Endothelial cell of umbilical vein (primary cell): Measurements from ENCODE around the gene STX4. TPM values are rescaled to one million over a fixed set of nuclear protein-coding genes. Genes with fewer than 3 reads are reported as not detected.
A peak's percentile ranks its signal among the peaks of the same experiment; 100 is the strongest.

Source experiments
- BruUV-seq: library from RNA; stranded (reverse); fragments of 400-500 nt; replicated peaks from 2 replicates; lab custom pipeline; 2021; lab: Mats Ljungman, UMichigan
- CTCF ChIA-PET: fragments of 300-600, 350-600 bp; sonication (Branson Sonifier 250); formaldehyde crosslinking; loops from one replicate; lab custom pipeline; 2021; ENCODE audit warnings: antibody characterized with exemption, inconsistent platforms; lab: Charles Lee
- POLR2A ChIA-PET: fragments of 300-600, 350-600 bp; sonication (Branson Sonifier 250); formaldehyde crosslinking; loops from one replicate; lab custom pipeline; 2021; ENCODE audit warnings: antibody characterized with exemption, inconsistent platforms; lab: Charles Lee
- DNase-seq: peaks from one replicate; pipeline ENCODE4 v3.0.0-alpha.2; 2011; ENCODE audit warnings: low read depth, low spot score
- FAIRE-seq: peaks from 2 replicates; lab custom pipeline; 2011; peaks lifted over from hg19 to GRCh38; lab: Jason Lieb, UNC
- H2AFZ ChIP-seq: 2 replicates; pipeline ENCODE4 v1.6.0; 2012; ENCODE audit warnings: low read depth, low read length, control low read depth, inconsistent platforms
- H3K27ac ChIP-seq: 2 replicates; pipeline ENCODE4 v1.5.1; 2011; ENCODE audit warnings: low read depth, mild to moderate bottlenecking, control low read depth, low read length, moderate library complexity; ENCODE audit not compliant: insufficient read depth
- H3K27me3 ChIP-seq, 2 experiments: 2 replicates each; pipeline versions ENCODE4 v1.6.0 to v1.6.1; 2011; ENCODE audit warnings: low read length in 2 of 2, mixed read lengths in 1 of 2; ENCODE audit not compliant: control insufficient read depth in 2 of 2, insufficient read depth in 2 of 2
- H3K36me3 ChIP-seq, 2 experiments: 2 replicates in 1 of 2; 3 replicates in 1 of 2; pipeline ENCODE4 v1.5.1; 2011; ENCODE audit warnings: low read length in 2 of 2, mild to moderate bottlenecking in 1 of 2, moderate library complexity in 1 of 2; ENCODE audit not compliant: control insufficient read depth in 2 of 2, insufficient read depth in 2 of 2; ENCODE audit errors: extremely low read depth in 1 of 2
- H3K4me1 ChIP-seq: 3 replicates; pipeline ENCODE4 v1.5.1; 2011; ENCODE audit warnings: mild to moderate bottlenecking, low read length; ENCODE audit not compliant: control insufficient read depth, insufficient read depth; ENCODE audit errors: extremely low read depth
- H3K4me2 ChIP-seq: 2 replicates; pipeline ENCODE4 v1.6.1; 2011; ENCODE audit warnings: low read length, control low read depth, mixed read lengths; ENCODE audit not compliant: insufficient read depth
- H3K4me3 ChIP-seq, 3 experiments: fragments of 200-600 bp in 1 of 3; sonication (generic), shearing (Covaris generic) in 1 of 3; replicated peaks in 1 of 3; 2 replicates each; pipeline ENCODE4 v1.5.1; 2011 to 2016; ENCODE audit warnings: control low read depth in 3 of 3, low read length in 3 of 3, mild to moderate bottlenecking in 2 of 3, inconsistent platforms in 1 of 3, low read depth in 1 of 3, moderate library complexity in 1 of 3; ENCODE audit not compliant: insufficient read depth in 1 of 3
- H3K79me2 ChIP-seq: 2 replicates; pipeline ENCODE4 v1.6.0; 2012; ENCODE audit warnings: low read length, inconsistent platforms; ENCODE audit not compliant: control insufficient read depth, insufficient read depth
- H3K9ac ChIP-seq: replicated peaks from 2 replicates; pipeline ENCODE3; 2011; ENCODE audit warnings: low read length, control low read depth; ENCODE audit not compliant: insufficient read depth; ENCODE audit errors: extremely low read depth
- H3K9me1 ChIP-seq: replicated peaks from 3 replicates; pipeline ENCODE4 v1.6.0; 2011; ENCODE audit warnings: mild to moderate bottlenecking, low read length; ENCODE audit not compliant: control insufficient read depth, insufficient read depth; ENCODE audit errors: extremely low read depth
- H3K9me3 ChIP-seq: replicated peaks from 2 replicates; pipeline ENCODE4 v1.5.1; 2012; ENCODE audit warnings: low read length, inconsistent platforms; ENCODE audit not compliant: control insufficient read depth, insufficient read depth
- H4K20me1 ChIP-seq: replicated peaks from 2 replicates; pipeline ENCODE3; 2011; ENCODE audit warnings: mild to moderate bottlenecking, low read length; ENCODE audit not compliant: control insufficient read depth, insufficient read depth; ENCODE audit errors: extremely low read depth
- CTCF ChIP-seq, 2 donors: IDR thresholded peaks; 1 replicate in 1 of 2; 2 replicates in 1 of 2; pipeline ENCODE4 v1.5.1; 2011; ENCODE audit warnings: low read length in 2 of 2, mild to moderate bottlenecking in 2 of 2, moderate library complexity in 2 of 2, control low read depth in 1 of 2, inconsistent platforms in 1 of 2, low read depth in 1 of 2; ENCODE audit not compliant: insufficient read depth in 1 of 2; ENCODE audit errors: extremely low read depth in 1 of 2
- EZH2 ChIP-seq: IDR thresholded peaks from 2 replicates; pipeline ENCODE4 v1.6.1; 2012; ENCODE audit warnings: borderline replicate concordance, low read depth, mild to moderate bottlenecking, moderate library complexity, low read length, inconsistent platforms; ENCODE audit not compliant: severe bottlenecking
- FOS ChIP-seq: IDR thresholded peaks from 2 replicates; pipeline ENCODE4 v1.6.1; 2011; ENCODE audit warnings: mild to moderate bottlenecking, low read length, moderate library complexity, borderline replicate concordance; ENCODE audit not compliant: insufficient read depth
- GATA2 ChIP-seq: IDR thresholded peaks from 2 replicates; pipeline ENCODE4 v1.7.0; 2011; ENCODE audit warnings: low read depth, mild to moderate bottlenecking, moderate library complexity, mixed read lengths, low read length; ENCODE audit not compliant: insufficient read length, insufficient read depth
- JUN ChIP-seq: IDR thresholded peaks from 2 replicates; pipeline ENCODE4 v1.6.1; 2011; ENCODE audit warnings: borderline replicate concordance, low read depth; ENCODE audit not compliant: insufficient read length, insufficient read depth
- MAX ChIP-seq: IDR thresholded peaks from 2 replicates; pipeline ENCODE4 v1.6.1; 2011; ENCODE audit not compliant: insufficient read depth, insufficient read length
- MYC ChIP-seq: IDR thresholded peaks from one replicate; pipeline ENCODE4 v1.6.1; 2011; ENCODE audit warnings: mild to moderate bottlenecking, low read depth, low read length
- POLR2A ChIP-seq: IDR thresholded peaks from 2 replicates; pipeline ENCODE4 v1.6.1; 2012; ENCODE audit warnings: low read depth, mild to moderate bottlenecking, control low read depth, low read length
- POLR2AphosphoS5 ChIP-seq: IDR thresholded peaks from 2 replicates; pipeline ENCODE4 v1.6.1; 2012; ENCODE audit warnings: low read depth, mild to moderate bottlenecking, control low read depth, low read length, moderate library complexity; ENCODE audit not compliant: insufficient read depth
- dilution Hi-C: fragments of 300-500 bp; cut with MboI; formaldehyde crosslinking; loops from one replicate; pipeline ENCODE4 v1.15.0; 2019; ENCODE audit warnings: low sequenced_read_pairs; ENCODE audit not compliant: extremely low pct_ligation_motif_present
- intact Hi-C: fragments of 100-400 bp; cut with micrococcal nuclease; formaldehyde crosslinking; loops from one replicate; pipeline ENCODE4 v1.10.0; 2022
- polyA plus RNA-seq, 4 experiments: library from polyadenylated mRNA; depleted of rRNA in 3 of 4; stranded (reverse) in 3 of 4; unstranded in 1 of 4; fragments of >200 nt; gene quantifications; 2 replicates each; pipeline versions ENCODE4 v1.2.1 to v1.2.3, GENCODE V29; 2011 to 2012; ENCODE audit warnings: missing spikeins in 1 of 4
- total RNA-seq: library from RNA; stranded (reverse); gene quantifications from 2 replicates; pipeline ENCODE4 v1.2.3, GENCODE V29; 2021

Gene STX4
- total and polyA plus RNA-seq, 2 donors (not counting 3 experiments of a cell fraction or from before 2014, with no cell fraction given), result 49.5 to 65.2 TPM

- Histone ChIP-seq H4K20me1 (no peaks in the 10 kb centered on the region), H3K9ac (no peak overlapping the region), H3K4me3 (peak overlapping the region in 1 of 3 experiments; percentile 19), H3K36me3 (peaks cover 4 to 9% of the 10 kb centered on the region in 2 experiments), H3K4me2 (no peak overlapping the region), H3K27ac (no peak overlapping the region), H3K9me1 (no peaks in the 10 kb centered on the region), H3K27me3 (no peaks in the 10 kb centered on the region), H3K4me1 (no peaks in the 10 kb centered on the region), H3K9me3 (no peaks in the 10 kb centered on the region), H3K79me2 (no peaks in the 10 kb centered on the region), H2AFZ (peak overlapping the region; percentile 43)
- TF ChIP-seq MAX (no peak), CTCF (IDR thresholded peaks at IDR 0.05; ENCODE audit: extremely low read depth in 1 of 2, insufficient read depth in 1 of 2, low read depth in 1 of 2, low read length in 2 of 2) (no peak), MYC (no peak), EZH2 (no peak), FOS (no peak), POLR2A (no peak), JUN (no peak), GATA2 (no peak), POLR2AphosphoS5 (no peak)
- dilution Hi-C loops, result no loop called here
- FAIRE-seq, result no peak
- DNase-seq, result no peak
- BruUV-seq, result no TSS peak
- POLR2A ChIA-PET, result interaction anchor here (1.2 kb wide), 1 partner anchor 194 kb away, joined by 4 read pairs; the partner anchor contains the start of gene FUS
- intact Hi-C loops, result loop anchor here (1.0 to 10.0 kb wide), 7 partner anchors 89 to 883 kb away; partner anchors contain the start of genes ZNF646 and ZNF668
- CTCF ChIA-PET, result interaction anchor here (0.8 to 5.0 kb wide), 27 partner anchors 9 to 883 kb away, joined by 3 to 66 read pairs (median 5); partner anchors contain the start of genes KAT8, STX4, VKORC1 and ZNF646
These were observed 47.8 kb upstream of the STX4 start for GRCh38 chr16:30985401-30986128.
